H1 (cell line): ENCODE data around the gene VIPAS39. TPM values are rescaled to one million over a fixed set of nuclear protein-coding genes. Genes with fewer than 3 reads are reported as not detected.
"Not testable (repeated sequence)": the region's sequence is repeated elsewhere in the genome, so short reads cannot be mapped to it uniquely, and the experiment has no call there.

Experiments
- CTCF ChIA-PET: fragments of 300-600 bp; sonication (Branson Sonifier 250); formaldehyde crosslinking; loops from one replicate; lab custom pipeline; 2021; ENCODE audit not compliant: partially characterized antibody; lab: Charles Lee
- POLR2A ChIA-PET: fragments of 300-600 bp; sonication (Branson Sonifier 250); formaldehyde crosslinking; loops from one replicate; lab custom pipeline; 2021; ENCODE audit warnings: inconsistent platforms; ENCODE audit not compliant: partially characterized antibody; lab: Charles Lee
- DNase-seq, 2 experiments: peaks; one replicate each; pipeline versions ENCODE4 v3.0.0 to v3.0.0-alpha.2; 2010 to 2022; ENCODE audit warnings: low spot score in 2 of 2, low read depth in 1 of 2, mixed read lengths in 1 of 2
- FAIRE-seq: peaks from 2 replicates; lab custom pipeline; 2011; peaks lifted over from hg19 to GRCh38; lab: Jason Lieb, UNC
- H2AFZ ChIP-seq: 2 replicates; pipeline ENCODE4 v1.8.1; 2012; ENCODE audit warnings: low read length, inconsistent platforms
- H2AK5ac ChIP-seq: 2 replicates; pipeline ENCODE4 v1.6.1; 2013; ENCODE audit warnings: low read depth, low read length
- H2BK120ac ChIP-seq: replicated peaks from 2 replicates; pipeline ENCODE3; 2013; ENCODE audit warnings: low read depth, low read length, inconsistent platforms
- H2BK12ac ChIP-seq: 2 replicates; pipeline ENCODE4 v1.6.1; 2013; ENCODE audit warnings: low read depth, low read length
- H2BK15ac ChIP-seq: 2 replicates; pipeline ENCODE4 v1.6.1; 2013; ENCODE audit warnings: low read length
- H2BK20ac ChIP-seq: 2 replicates; pipeline ENCODE4 v1.6.1; 2013; ENCODE audit warnings: low read length
- H2BK5ac ChIP-seq: 2 replicates; pipeline ENCODE4 v1.6.1; 2013; ENCODE audit warnings: low read depth, low read length
- H3K14ac ChIP-seq: 2 replicates; pipeline ENCODE4 v1.6.1; 2013; ENCODE audit warnings: inconsistent platforms; ENCODE audit not compliant: insufficient read length
- H3K18ac ChIP-seq: 2 replicates; pipeline ENCODE4 v1.6.1; 2013; ENCODE audit warnings: low read length; ENCODE audit errors: extremely low read depth
- H3K23ac ChIP-seq: 2 replicates; pipeline ENCODE4 v1.6.1; 2013; ENCODE audit warnings: inconsistent platforms; ENCODE audit not compliant: insufficient read length
- H3K23me2 ChIP-seq: 2 replicates; pipeline ENCODE4 v1.6.1; 2013; ENCODE audit warnings: low read depth, low read length
- H3K27ac ChIP-seq: 2 replicates; pipeline ENCODE4 v1.6.1; 2011; ENCODE audit warnings: low read depth, low read length, inconsistent platforms
- H3K27me3 ChIP-seq, 4 experiments: replicated peaks in 1 of 4; 1 replicate in 1 of 4; 2 replicates in 3 of 4; pipeline versions ENCODE4 v1.6.1 to v1.8.1; 2011 to 2013; ENCODE audit warnings: low read length in 3 of 4, mild to moderate bottlenecking in 3 of 4, inconsistent platforms in 2 of 4, mixed read lengths in 2 of 4, moderate library complexity in 1 of 4; ENCODE audit not compliant: control insufficient read depth in 3 of 4, insufficient read depth in 3 of 4; ENCODE audit errors: extremely low read depth in 1 of 4
- H3K36me3 ChIP-seq, 4 experiments: 2 replicates each; pipeline versions ENCODE4 v1.6.1 to v1.8.1; 2011 to 2013; ENCODE audit warnings: mild to moderate bottlenecking in 4 of 4, low read length in 3 of 4, moderate library complexity in 2 of 4, control low read depth in 1 of 4, inconsistent platforms in 1 of 4; ENCODE audit not compliant: insufficient read depth in 4 of 4, control insufficient read depth in 2 of 4
- H3K4ac ChIP-seq: replicated peaks from 2 replicates; pipeline ENCODE3; 2013; ENCODE audit warnings: low read length, low read depth, mixed read lengths, inconsistent platforms; ENCODE audit not compliant: insufficient read length
- H3K4me1 ChIP-seq, 4 experiments: replicated peaks in 1 of 4; 1 replicate in 1 of 4; 2 replicates in 3 of 4; pipeline versions ENCODE4 v1.6.1 to v1.8.1; 2011 to 2013; ENCODE audit warnings: low read length in 3 of 4, inconsistent platforms in 2 of 4, mixed read lengths in 1 of 4; ENCODE audit not compliant: insufficient read depth in 4 of 4, control insufficient read depth in 3 of 4
- H3K4me2 ChIP-seq, 2 experiments: 2 replicates each; pipeline versions ENCODE4 v1.6.1 to v1.8.1; 2011 to 2013; ENCODE audit warnings: low read depth in 2 of 2, low read length in 2 of 2, control low read depth in 1 of 2, inconsistent platforms in 1 of 2, mild to moderate bottlenecking in 1 of 2; ENCODE audit not compliant: insufficient read depth in 1 of 2
- H3K4me3 ChIP-seq, 4 experiments: fragments of 200-600, 300-600 bp in 1 of 4; sonication (generic), shearing (Covaris generic), sonication (Bioruptor Twin) in 1 of 4; 2 replicates each; pipeline versions ENCODE4 v1.5.1 to v1.8.1; 2011 to 2016; ENCODE audit warnings: low read length in 4 of 4, low read depth in 3 of 4, control low read depth in 2 of 4, inconsistent platforms in 2 of 4, mild to moderate bottlenecking in 2 of 4, mixed read lengths in 1 of 4, moderate library complexity in 1 of 4; ENCODE audit not compliant: insufficient read depth in 2 of 4; ENCODE audit errors: extremely low read depth in 1 of 4
- H3K56ac ChIP-seq: replicated peaks from 2 replicates; pipeline ENCODE3; 2013; ENCODE audit warnings: low read depth, mild to moderate bottlenecking, mixed read lengths, low read length, inconsistent platforms; ENCODE audit not compliant: insufficient read length
- H3K79me1 ChIP-seq: 2 replicates; pipeline ENCODE4 v1.6.1; 2013; ENCODE audit warnings: low read depth, low read length, control low read depth
- H3K79me2 ChIP-seq, 2 experiments: 2 replicates each; pipeline versions ENCODE4 v1.6.1 to v1.8.1; 2012 to 2013; ENCODE audit warnings: low read length in 2 of 2, mild to moderate bottlenecking in 2 of 2, inconsistent platforms in 1 of 2; ENCODE audit not compliant: insufficient read depth in 2 of 2, control insufficient read depth in 1 of 2
- H3K9ac ChIP-seq, 4 experiments: replicated peaks in 1 of 4; 1 replicate in 1 of 4; 2 replicates in 3 of 4; pipeline versions ENCODE4 v1.6.1 to v1.8.1; 2011 to 2013; ENCODE audit warnings: low read depth in 3 of 4, low read length in 3 of 4, control low read depth in 2 of 4, mild to moderate bottlenecking in 2 of 4, moderate library complexity in 2 of 4, inconsistent platforms in 1 of 4; ENCODE audit errors: extremely low read depth in 1 of 4
- H3K9me3 ChIP-seq, 2 experiments: 2 replicates each; pipeline versions ENCODE4 v1.6.1 to v1.8.1; 2012 to 2013; ENCODE audit warnings: mild to moderate bottlenecking in 2 of 2, moderate library complexity in 2 of 2, control low read depth in 1 of 2, inconsistent platforms in 1 of 2, low read depth in 1 of 2, low read length in 1 of 2, mixed read lengths in 1 of 2; ENCODE audit not compliant: insufficient read depth in 2 of 2
- H4K20me1 ChIP-seq, 2 experiments: replicated peaks in 1 of 2; 2 replicates each; pipeline versions ENCODE3 to v1.8.1; 2011 to 2013; ENCODE audit warnings: inconsistent platforms in 2 of 2, low read length in 2 of 2, mild to moderate bottlenecking in 1 of 2; ENCODE audit not compliant: insufficient read depth in 2 of 2, control insufficient read depth in 1 of 2
- H4K5ac ChIP-seq: 2 replicates; pipeline ENCODE4 v1.6.1; 2013; ENCODE audit warnings: low read length, low read depth, mixed read lengths, inconsistent platforms; ENCODE audit not compliant: insufficient read length
- H4K8ac ChIP-seq: 2 replicates; pipeline ENCODE4 v1.8.0; 2013; ENCODE audit warnings: mild to moderate bottlenecking, moderate library complexity, low read length, inconsistent platforms; ENCODE audit not compliant: insufficient read depth; ENCODE audit errors: extremely low read depth
- H4K91ac ChIP-seq: replicated peaks from 2 replicates; pipeline ENCODE3; 2013; ENCODE audit warnings: low read length, mixed read lengths, inconsistent platforms; ENCODE audit not compliant: insufficient read length
- WGBS, 2 experiments: shearing (Covaris generic) in 1 of 2; methylation state at CpG; one replicate each; pipeline versions ENCODE4 v1.1.6 to v1.1.7; 2013 to 2015; ENCODE audit warnings: low lambda C conversion rate in 2 of 2, mixed read lengths in 2 of 2, inconsistent platforms in 1 of 2, low coverage in 1 of 2, missing lambda C conversion rate in 1 of 2; ENCODE audit not compliant: insufficient replicate concordance in 2 of 2, insufficient coverage in 1 of 2, insufficient read length in 1 of 2; ENCODE audit errors: extremely low coverage in 1 of 2, missing lambda C conversion rate in 1 of 2; 5-methylcytosine and 5-hydroxymethylcytosine counted together
- polyA plus RNA-seq, 7 experiments: library from polyadenylated mRNA; depleted of rRNA in 3 of 7; stranded (reverse) in 5 of 7; unstranded in 2 of 7; fragments of >200 nt in 5 of 7; fragments of 200-250 nt in 2 of 7; gene quantifications; 1 replicate in 5 of 7; 2 replicates in 1 of 7; 4 replicates in 1 of 7; pipeline versions ENCODE4 v1.2.1 to v1.2.3, GENCODE V29; 2011 to 2013; ENCODE audit warnings: missing spikeins in 2 of 7, mixed read lengths in 2 of 7
- total RNA-seq: library from RNA; stranded (reverse); fragmentation: NEBNext Ultra II Directional; extraction: Animal tissue kit (Norgen Biotek cat#: 25700); gene quantifications from 2 replicates; pipeline ENCODE4 v1.2.1, GENCODE V29; 2021

Gene VIPAS39
- total and polyA plus RNA-seq, 2 of the 8 experiments (the other 6 are each of a cell fraction or from before 2014, with no cell fraction given), result 19.6 to 20.6 TPM

DNA sequence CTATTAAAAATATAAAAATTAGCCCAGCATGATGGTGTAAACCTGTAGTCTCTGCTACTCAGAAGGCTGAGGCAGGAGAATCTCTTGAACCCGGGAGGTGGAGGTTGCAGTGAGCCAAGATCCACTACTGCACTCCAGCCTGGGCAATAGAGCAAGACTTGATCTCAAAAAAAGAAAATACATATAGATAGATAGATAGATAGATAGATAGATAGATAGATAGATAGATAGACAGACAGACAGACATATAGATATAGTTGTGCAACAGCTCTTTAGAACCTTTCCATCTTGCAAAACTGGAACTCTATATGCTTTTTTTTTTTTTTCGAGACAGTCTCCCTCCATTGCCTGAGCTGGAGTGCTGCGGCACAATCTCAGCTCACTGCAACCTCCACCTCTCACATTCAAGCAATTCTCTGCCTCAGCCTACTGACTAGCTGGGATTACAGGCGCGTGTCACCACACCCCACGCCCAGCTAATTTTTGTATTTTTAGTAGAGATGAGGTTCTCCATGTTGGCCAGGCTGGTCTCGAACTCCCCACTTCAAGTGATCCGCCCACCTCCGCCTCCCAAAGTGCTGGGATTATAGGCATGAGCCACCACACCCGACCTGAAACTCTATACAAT is 41.9 kb downstream of the VIPAS39 start:
- WGBS, 2 experiments, result 96% methylated on average over 10 of the region's 10 CpGs; no CpG with 5 or more reads in 1 of the 2 experiments
- POLR2A ChIA-PET, result interaction anchor here (0.7 kb wide), 1 partner anchor 345 kb away, joined by 3 read pairs; no protein-coding TSS in a partner anchor
- not testable (repeated sequence) for H4K5ac ChIP-seq

More for the DNA sequence above, 41.9 kb downstream of the VIPAS39 start:
- H4K91ac ChIP-seq, H3K4me1 ChIP-seq, H2BK20ac ChIP-seq, H3K23me2 ChIP-seq, H2BK5ac ChIP-seq, H3K4me2 ChIP-seq, H3K18ac ChIP-seq, H3K4ac ChIP-seq, DNase-seq, H3K27me3 ChIP-seq, H2BK12ac ChIP-seq, H3K79me1 ChIP-seq, H3K36me3 ChIP-seq, H3K4me3 ChIP-seq, H3K56ac ChIP-seq, H2BK120ac ChIP-seq, H3K23ac ChIP-seq, H2AFZ ChIP-seq, FAIRE-seq, H4K20me1 ChIP-seq, H3K14ac ChIP-seq, H4K8ac ChIP-seq, H2AK5ac ChIP-seq, CTCF ChIA-PET, H3K27ac ChIP-seq, H3K9ac ChIP-seq, H3K79me2 ChIP-seq, H2BK15ac ChIP-seq: not testable (repeated sequence)
- H3K9me3 ChIP-seq, result peaks cover 5 to 12% of the 10 kb centered on the region in 2 experiments; a peak in 3 of 4 replicates
